ENCODE data around the gene DTNB.

Gene DTNB

GRCh38 chr2:25400169-25400568 lies 273.2 kb downstream of the DTNB start:
- TF ChIP-seq CTCF (IDR thresholded peaks at IDR 0.05; ENCODE audit: low read length, missing control alignments): no peak
- no peak for DNase-seq (ENCODE audit: low read depth)
- H3K4me3 ChIP-seq (replicated peaks; ENCODE audit: low read depth, low read length): no peak overlapping the region

GRCh38 chr2:25398534-25398933 lies 274.8 kb downstream of the DTNB start:
- no peak for DNase-seq (ENCODE audit: low read depth)
- no peak overlapping the region for H3K4me3 ChIP-seq (replicated peaks; ENCODE audit: low read depth, low read length)
- TF ChIP-seq CTCF (IDR thresholded peaks at IDR 0.05; ENCODE audit: low read length, missing control alignments): no peak

GRCh38 chr2:25397777-25398176 lies 275.6 kb downstream of the DTNB start:
- TF ChIP-seq CTCF (IDR thresholded peaks at IDR 0.05; ENCODE audit: low read length, missing control alignments): no peak
- no peak overlapping the region for H3K4me3 ChIP-seq (replicated peaks; ENCODE audit: low read depth, low read length)
- no peak for DNase-seq (ENCODE audit: low read depth)

GRCh38 chr2:25389161-25389560 lies 284.2 kb downstream of the DTNB start:
- DNase-seq (ENCODE audit: low read depth): no peak
- no peak overlapping the region for H3K4me3 ChIP-seq (replicated peaks; ENCODE audit: low read depth, low read length)
- TF ChIP-seq CTCF (IDR thresholded peaks at IDR 0.05; ENCODE audit: low read length, missing control alignments): no peak

- no peak for DNase-seq (ENCODE audit: low read depth)
- no peak for TF ChIP-seq CTCF (IDR thresholded peaks at IDR 0.05; ENCODE audit: low read length, missing control alignments)
- H3K4me3 ChIP-seq (replicated peaks; ENCODE audit: low read depth, low read length): no peak overlapping the region
These were observed 284.9 kb downstream of the DTNB start for GRCh38 chr2:25388491-25388890.

GRCh38 chr2:25387876-25388449 lies 285.4 kb downstream of the DTNB start:
- no peak for DNase-seq (ENCODE audit: low read depth)
- H3K4me3 ChIP-seq (replicated peaks; ENCODE audit: low read depth, low read length): no peak overlapping the region
- no peak for TF ChIP-seq CTCF (IDR thresholded peaks at IDR 0.05; ENCODE audit: low read length, missing control alignments)

All from fibroblast of pulmonary artery (primary cell).